Measurements from ENCODE around the gene PHAX.
"Not testable (repeated sequence)": the region's sequence is repeated elsewhere in the genome, so short reads cannot be mapped to it uniquely, and the experiment has no call there.

Gene PHAX

GRCh38 chr5:126656401-126657007 lies 55.8 kb downstream of the PHAX start:
- no peak for DNase-seq (ENCODE audit: low read depth in 4 of 4, low spot score in 1 of 4)

DNA sequence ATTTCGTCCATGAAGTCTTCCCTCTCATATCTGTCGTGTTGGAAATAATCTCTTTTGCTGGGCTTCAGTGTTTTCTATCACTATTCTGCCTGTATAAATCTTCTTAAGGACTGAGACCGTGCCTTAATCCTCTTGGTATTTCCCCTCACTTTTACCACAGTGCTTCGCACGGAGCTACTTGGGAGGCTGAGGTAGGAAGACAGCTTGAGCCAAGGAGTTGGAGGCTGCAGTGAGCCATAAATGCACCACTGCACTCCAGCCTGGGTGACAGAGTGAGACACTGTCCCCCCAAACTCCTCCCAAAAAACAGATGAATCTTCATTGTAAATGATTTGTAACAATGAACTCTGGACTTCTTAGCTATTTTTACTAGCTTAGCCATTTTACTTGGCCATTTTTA lies 57.8 kb downstream of the PHAX start:
- DNase-seq (ENCODE audit: low read depth in 4 of 4, low spot score in 1 of 4) = no peak

DNA sequence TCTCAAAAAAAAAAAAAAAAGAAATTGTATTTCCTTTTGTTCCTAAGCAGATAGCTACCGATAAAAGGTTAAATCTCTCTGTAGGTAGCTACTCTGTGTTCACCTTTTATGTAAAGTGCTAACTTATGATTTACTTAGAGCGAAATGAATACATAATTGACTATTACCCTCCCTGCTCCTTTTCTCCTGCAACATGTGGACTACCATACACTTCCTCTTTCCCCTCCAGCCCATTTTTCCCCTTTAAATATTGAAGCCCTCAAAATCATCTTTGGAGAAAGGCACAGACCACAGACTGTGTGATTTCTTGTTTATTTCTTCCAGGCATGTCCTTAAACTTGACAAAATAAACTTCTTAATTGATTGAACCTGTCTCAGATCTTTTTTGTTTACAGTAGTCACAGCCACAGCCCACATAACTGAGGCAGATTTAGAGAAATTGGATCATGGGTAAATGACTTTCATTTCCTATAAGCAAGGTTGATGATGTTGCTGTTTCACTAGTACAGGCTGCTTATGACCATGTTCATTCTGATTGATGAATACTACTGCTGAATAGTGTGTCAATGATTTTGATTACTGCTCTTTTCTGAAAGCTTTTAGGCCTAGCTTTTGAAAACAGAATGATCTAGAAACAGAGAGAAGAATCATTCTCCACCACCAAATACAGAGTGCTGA lies 59.2 kb downstream of the PHAX start:
- no peak for DNase-seq (ENCODE audit: low read depth in 4 of 4, low spot score in 1 of 4)

DNA sequence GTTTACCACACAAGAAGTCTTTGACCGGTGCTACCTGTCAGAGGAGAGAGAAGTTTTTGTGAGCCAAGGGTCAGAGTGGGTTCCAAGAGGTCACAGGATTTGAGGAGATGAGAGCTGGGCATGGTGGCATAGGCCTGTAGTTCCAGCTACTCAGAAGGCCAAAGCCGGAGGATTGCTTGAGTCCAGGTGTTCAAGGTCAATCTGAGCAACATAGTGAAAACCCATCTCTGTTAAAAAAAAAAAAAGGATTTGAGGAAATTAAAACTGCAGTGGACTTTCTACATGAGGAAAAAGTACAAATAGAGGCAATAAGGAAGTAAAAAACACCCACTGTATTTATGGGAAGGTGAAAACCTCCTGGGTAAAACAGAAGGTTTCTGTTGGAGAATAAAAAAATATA lies 63.8 kb downstream of the PHAX start:
- no peak for DNase-seq (ENCODE audit: low read depth in 4 of 4, low spot score in 1 of 4)

DNA sequence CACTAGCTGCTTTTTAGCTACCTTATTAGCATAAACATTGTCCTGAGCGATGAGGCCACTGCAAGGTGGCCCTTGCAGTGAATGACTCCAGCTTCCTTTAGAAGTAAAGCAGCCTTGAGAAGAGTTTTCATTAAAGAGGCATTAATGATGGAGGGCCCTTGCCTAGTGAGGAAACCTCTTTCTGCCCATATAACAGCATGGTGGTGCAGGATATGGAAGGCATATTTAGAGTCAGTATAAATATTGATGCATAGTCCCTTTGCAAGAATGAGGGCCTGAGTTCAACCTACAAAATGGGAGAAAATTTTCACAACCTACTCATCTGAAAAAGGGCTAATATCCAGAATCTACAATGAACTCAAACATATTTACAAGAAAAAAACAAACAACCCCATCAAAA lies 69.4 kb downstream of the PHAX start:
- DNase-seq (ENCODE audit: low read depth in 4 of 4, low spot score in 1 of 4) = not testable (repeated sequence)

GRCh38 chr5:126671681-126672080 lies 70.9 kb downstream of the PHAX start:
- DNase-seq (ENCODE audit: low read depth in 4 of 4, low spot score in 1 of 4) = not testable (repeated sequence)

DNA sequence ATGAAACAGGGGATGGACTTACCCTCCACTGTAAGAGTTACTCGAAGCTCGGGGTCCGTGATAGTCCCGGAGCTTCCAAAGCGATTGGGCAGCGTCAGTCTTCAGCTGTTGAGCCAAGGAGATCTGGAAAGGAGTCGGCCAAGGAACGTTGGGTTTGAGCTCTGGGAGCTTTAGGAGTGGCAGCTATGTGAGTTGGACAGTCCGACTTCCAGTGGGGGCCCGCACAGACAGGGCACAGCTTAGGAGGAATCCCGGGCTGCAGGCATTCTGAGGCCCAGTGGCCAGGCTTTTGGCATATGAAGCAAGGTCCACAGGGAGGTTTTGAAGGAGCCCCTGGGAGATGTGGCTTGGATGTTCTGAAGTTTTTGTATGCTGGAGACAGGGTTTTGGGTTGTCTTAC lies 72.7 kb downstream of the PHAX start:
- DNase-seq (ENCODE audit: low read depth in 4 of 4, low spot score in 1 of 4) = no peak

- no peak for DNase-seq (ENCODE audit: low read depth in 4 of 4, low spot score in 1 of 4)
Measured at GRCh38 chr5:126674145-126674544, 73.4 kb downstream of the PHAX start.

- no peak for DNase-seq (ENCODE audit: low read depth in 4 of 4, low spot score in 1 of 4)
Measured at GRCh38 chr5:126675338-126675737, 74.6 kb downstream of the PHAX start.

- peak; percentile 25 to 39 (median 34) for DNase-seq (ENCODE audit: low read depth in 4 of 4, low spot score in 1 of 4)
Measured at GRCh38 chr5:126676195-126676624, 75.5 kb downstream of the PHAX start.

All from stimulated activated CD4-positive, alpha-beta T cell treated with anti-CD3 and anti-CD28 coated beads, Interleukin-1b, Interleukin-23, amount 100 ng/mL, for 24 hours (primary cell).